Neuron (in vitro differentiated cells): ENCODE data around the gene GALR2.
"Not testable (repeated sequence)": the region's sequence is repeated elsewhere in the genome, so short reads cannot be mapped to it uniquely, and the experiment has no call there.

Experiments
- H2AFZ ChIP-seq: one replicate; pipeline ENCODE4 v1.6.1; 2013; ENCODE audit warnings: low read depth, mild to moderate bottlenecking, inconsistent platforms, low read length, moderate library complexity
- H3K27me3 ChIP-seq: one replicate; pipeline ENCODE4 v1.6.1; 2013; ENCODE audit warnings: low read length; ENCODE audit not compliant: insufficient read depth
- H3K36me3 ChIP-seq: one replicate; pipeline ENCODE4 v1.6.1; 2013; ENCODE audit warnings: low read length; ENCODE audit not compliant: insufficient read depth
- H3K4me1 ChIP-seq: one replicate; pipeline ENCODE4 v1.6.1; 2013; ENCODE audit warnings: low read length; ENCODE audit not compliant: insufficient read depth
- H3K4me3 ChIP-seq: 2 replicates; pipeline ENCODE4 v1.5.1; 2013; ENCODE audit warnings: mild to moderate bottlenecking, low read length, moderate library complexity
- H3K9me3 ChIP-seq: one replicate; pipeline ENCODE4 v1.6.1; 2013; ENCODE audit warnings: low read length

The GALR2 gene

GRCh38 chr17:76040376-76040775 lies 34.2 kb upstream of the GALR2 start:
- Histone ChIP-seq H3K4me3 (no peak overlapping the region), H3K36me3 (peaks cover 61% of the 10 kb centered on the region), H3K27me3 (no peaks in the 10 kb centered on the region), H2AFZ (no peak overlapping the region), H3K4me1 (no peaks in the 10 kb centered on the region), H3K9me3 (no peaks in the 10 kb centered on the region)

- not testable (repeated sequence) for H3K4me3 ChIP-seq, H2AFZ ChIP-seq, H3K27me3 ChIP-seq, H3K9me3 ChIP-seq, H3K4me1 ChIP-seq
- peaks cover 82% of the 10 kb centered on the region for H3K36me3 ChIP-seq
Measured at GRCh38 chr17:76042868-76043267, 31.7 kb upstream of the GALR2 start.

GRCh38 chr17:76044475-76045007 lies 30.0 kb upstream of the GALR2 start:
- not testable (repeated sequence) for H3K4me3 ChIP-seq, H3K4me1 ChIP-seq, H3K27me3 ChIP-seq, H3K9me3 ChIP-seq, H2AFZ ChIP-seq
- peaks cover 82% of the 10 kb centered on the region for H3K36me3 ChIP-seq

- H3K36me3 ChIP-seq = peaks cover 81% of the 10 kb centered on the region
- H3K4me1 ChIP-seq = peaks cover 13% of the 10 kb centered on the region
Measured at GRCh38 chr17:76046064-76046463, 28.5 kb upstream of the GALR2 start.

GRCh38 chr17:76048025-76048605 lies 26.5 kb upstream of the GALR2 start:
- H3K4me3 ChIP-seq = no peak overlapping the region
- no peaks in the 10 kb centered on the region for H3K27me3 ChIP-seq
- H3K9me3 ChIP-seq = no peaks in the 10 kb centered on the region
- H3K36me3 ChIP-seq = peaks cover 77% of the 10 kb centered on the region
- H3K4me1 ChIP-seq = peaks cover 13% of the 10 kb centered on the region
- no peak overlapping the region for H2AFZ ChIP-seq

More at GRCh38 chr17:76046064-76046463, 28.5 kb upstream of the GALR2 start:
- H3K4me3 ChIP-seq = no peak overlapping the region
- no peak overlapping the region for H2AFZ ChIP-seq
- H3K27me3 ChIP-seq = no peaks in the 10 kb centered on the region
- H3K9me3 ChIP-seq = no peaks in the 10 kb centered on the region

- peaks cover 77% of the 10 kb centered on the region for H3K36me3 ChIP-seq
- no peak overlapping the region for H3K4me3 ChIP-seq
- H3K9me3 ChIP-seq = no peaks in the 10 kb centered on the region
- peaks cover 13% of the 10 kb centered on the region for H3K4me1 ChIP-seq
- no peaks in the 10 kb centered on the region for H3K27me3 ChIP-seq
- H2AFZ ChIP-seq = no peak overlapping the region
Measured at GRCh38 chr17:76048711-76049110, 25.9 kb upstream of the GALR2 start.

- Histone ChIP-seq H3K9me3 (no peaks in the 10 kb centered on the region), H3K27me3 (no peaks in the 10 kb centered on the region), H2AFZ (no peak overlapping the region), H3K4me1 (peaks cover 13% of the 10 kb centered on the region), H3K36me3 (peaks cover 77% of the 10 kb centered on the region), H3K4me3 (no peak overlapping the region)
Measured at GRCh38 chr17:76049239-76049638, 25.3 kb upstream of the GALR2 start.

GRCh38 chr17:76049836-76050537 lies 24.6 kb upstream of the GALR2 start:
- H3K36me3 ChIP-seq = peaks cover 73% of the 10 kb centered on the region
- no peak overlapping the region for H2AFZ ChIP-seq
- peaks cover 13% of the 10 kb centered on the region for H3K4me1 ChIP-seq
- no peak overlapping the region for H3K4me3 ChIP-seq
- no peaks in the 10 kb centered on the region for H3K27me3 ChIP-seq
- H3K9me3 ChIP-seq = no peaks in the 10 kb centered on the region

GRCh38 chr17:76050538-76051467 lies 23.8 kb upstream of the GALR2 start:
- H3K4me1 ChIP-seq = peaks cover 13% of the 10 kb centered on the region
- no peaks in the 10 kb centered on the region for H3K9me3 ChIP-seq
- H2AFZ ChIP-seq = no peak overlapping the region
- no peaks in the 10 kb centered on the region for H3K27me3 ChIP-seq
- H3K4me3 ChIP-seq = no peak overlapping the region
- H3K36me3 ChIP-seq = peaks cover 69% of the 10 kb centered on the region

GRCh38 chr17:76051561-76051960 lies 23.0 kb upstream of the GALR2 start:
- H2AFZ ChIP-seq = no peak overlapping the region
- H3K9me3 ChIP-seq = no peaks in the 10 kb centered on the region
- H3K36me3 ChIP-seq = peaks cover 70% of the 10 kb centered on the region
- no peak overlapping the region for H3K4me3 ChIP-seq
- no peaks in the 10 kb centered on the region for H3K27me3 ChIP-seq
- peaks cover 13% of the 10 kb centered on the region for H3K4me1 ChIP-seq

- H3K9me3 ChIP-seq = no peaks in the 10 kb centered on the region
- H3K36me3 ChIP-seq = peaks cover 71% of the 10 kb centered on the region
- H3K4me1 ChIP-seq = peaks cover 13% of the 10 kb centered on the region
- no peaks in the 10 kb centered on the region for H3K27me3 ChIP-seq
- no peak overlapping the region for H2AFZ ChIP-seq
- no peak overlapping the region for H3K4me3 ChIP-seq
Measured at GRCh38 chr17:76053246-76054111, 21.1 kb upstream of the GALR2 start.

GRCh38 chr17:76054112-76054476 lies 20.5 kb upstream of the GALR2 start:
- no peaks in the 10 kb centered on the region for H3K9me3 ChIP-seq
- no peaks in the 10 kb centered on the region for H3K27me3 ChIP-seq
- no peak overlapping the region for H2AFZ ChIP-seq
- H3K4me3 ChIP-seq = no peak overlapping the region
- H3K4me1 ChIP-seq = peaks cover 13% of the 10 kb centered on the region
- H3K36me3 ChIP-seq = peaks cover 71% of the 10 kb centered on the region
